B cell (primary cell): ENCODE results near the gene LRATD1. TPM values are rescaled to one million over a fixed set of nuclear protein-coding genes. Genes with fewer than 3 reads are reported as not detected.

Source experiments
- ATAC-seq: fragments of 200-7000 bp; cut with Tn5 transposase; one replicate; pipeline ENCODE4 v1.10.0; 2021; ENCODE audit warnings: low read depth, mild to moderate bottlenecking, moderate number of reproducible peaks, moderate library complexity
- CTCF ChIA-PET: fragments of 350-600 bp; sonication (Branson Sonifier 250); formaldehyde crosslinking; loops from one replicate; lab custom pipeline; 2021; ENCODE audit warnings: antibody characterized with exemption, inconsistent platforms; lab: Charles Lee
- POLR2A ChIA-PET: fragments of 350-600 bp; sonication (Branson Sonifier 250); formaldehyde crosslinking; loops from one replicate; lab custom pipeline; 2021; ENCODE audit warnings: antibody characterized with exemption; lab: Charles Lee
- DNase-seq: peaks from one replicate; pipeline ENCODE4 v3.0.0; 2013
- H2AFZ ChIP-seq: 2 replicates; pipeline ENCODE4 v1.6.1; 2012; ENCODE audit warnings: mild to moderate bottlenecking, low read depth, low read length; ENCODE audit not compliant: insufficient read depth, poor library complexity, severe bottlenecking
- H3K27ac ChIP-seq, 2 donors: 1 replicate in 1 of 2; 2 replicates in 1 of 2; pipeline ENCODE4 v1.5.1; 2012 to 2013; ENCODE audit warnings: low read length in 2 of 2, mild to moderate bottlenecking in 2 of 2, moderate library complexity in 1 of 2
- H3K27me3 ChIP-seq, 4 experiments: fragments of 200-600 bp in 1 of 4; sonication (generic) in 1 of 4; replicated peaks in 1 of 4; 1 replicate in 2 of 4; 2 replicates in 2 of 4; pipeline versions ENCODE4 v1.6.1 to v1.7.0; 2013 to 2016; ENCODE audit warnings: low read length in 3 of 4, mild to moderate bottlenecking in 2 of 4, mixed read lengths in 1 of 4, moderate library complexity in 1 of 4; ENCODE audit not compliant: insufficient read depth in 4 of 4, control insufficient read depth in 3 of 4; ENCODE audit errors: control extremely low read depth in 1 of 4
- H3K36me3 ChIP-seq, 2 experiments: replicated peaks in 1 of 2; 1 replicate in 1 of 2; 2 replicates in 1 of 2; pipeline versions ENCODE4 v1.6.1 to v1.7.1; 2013; ENCODE audit warnings: low read length in 1 of 2; ENCODE audit not compliant: insufficient read depth in 2 of 2, control insufficient read depth in 1 of 2; ENCODE audit errors: control extremely low read depth in 1 of 2, extremely low read depth in 1 of 2
- H3K4me1 ChIP-seq, 2 donors: fragments of 200-600 bp in 1 of 2; sonication (generic) in 1 of 2; 1 replicate in 1 of 2; 2 replicates in 1 of 2; pipeline versions ENCODE4 v1.5.1 to v1.6.1; 2013 to 2017; ENCODE audit warnings: low read length in 2 of 2; ENCODE audit not compliant: control insufficient read depth in 2 of 2, insufficient read depth in 2 of 2
- H3K4me2 ChIP-seq: replicated peaks from 2 replicates; pipeline ENCODE3; 2012; ENCODE audit warnings: mild to moderate bottlenecking, low read depth, low read length; ENCODE audit not compliant: poor library complexity, severe bottlenecking
- H3K4me3 ChIP-seq, 5 experiments: fragments of 200-600 bp in 1 of 5; sonication (generic) in 1 of 5; 1 replicate in 3 of 5; 2 replicates in 2 of 5; pipeline versions ENCODE4 v1.5.1 to v1.7.0; 2011 to 2016; ENCODE audit warnings: low read length in 4 of 5, mild to moderate bottlenecking in 4 of 5, low read depth in 2 of 5, control low read depth in 1 of 5, moderate library complexity in 1 of 5; ENCODE audit not compliant: insufficient read depth in 1 of 5; ENCODE audit errors: control extremely low read depth in 1 of 5, extremely low read depth in 1 of 5
- H3K79me2 ChIP-seq: fragments of 200-600 bp; sonication (generic); one replicate; pipeline ENCODE4 v1.6.0; 2016; ENCODE audit warnings: low read length; ENCODE audit not compliant: control insufficient read depth, insufficient read depth
- H3K9ac ChIP-seq: fragments of 200-600 bp; sonication (generic); 2 replicates; pipeline ENCODE4 v1.6.1; 2017; ENCODE audit warnings: mild to moderate bottlenecking, low read length, moderate library complexity
- H3K9me3 ChIP-seq, 3 donors: one replicate each; pipeline versions ENCODE4 v1.6.1 to v1.7.1; 2013; ENCODE audit warnings: low read length in 2 of 3; ENCODE audit not compliant: control insufficient read depth in 2 of 3, insufficient read depth in 1 of 3; ENCODE audit errors: control extremely low read depth in 1 of 3
- H4K20me1 ChIP-seq: 2 replicates; pipeline ENCODE4 v1.6.0; 2012; ENCODE audit warnings: mild to moderate bottlenecking, low read length; ENCODE audit not compliant: insufficient read depth, control insufficient read depth, poor library complexity, severe bottlenecking
- H3K27ac Mint-ChIP-seq: one replicate; pipeline ENCODE4 v1.8.0; 2021; ENCODE audit warnings: mixed read lengths
- H3K27me3 Mint-ChIP-seq: one replicate; pipeline ENCODE4 v1.8.0; 2021; ENCODE audit warnings: mixed read lengths
- H3K4me1 Mint-ChIP-seq: one replicate; pipeline ENCODE4 v1.8.0; 2021; ENCODE audit warnings: mixed read lengths
- H3K4me3 Mint-ChIP-seq: one replicate; pipeline ENCODE4 v1.8.0; 2021; ENCODE audit warnings: mixed read lengths
- H3K9me3 Mint-ChIP-seq: one replicate; pipeline ENCODE4 v1.8.0; 2022; ENCODE audit warnings: mixed read lengths; ENCODE audit not compliant: insufficient read depth
- CTCF ChIP-seq: fragments of 200-600 bp; IDR thresholded peaks from one replicate; pipeline ENCODE4 v1.8.0; 2022; ENCODE audit warnings: antibody characterized with exemption, mild to moderate bottlenecking
- EZH2 ChIP-seq: IDR thresholded peaks from 2 replicates; pipeline ENCODE4 v1.6.1; 2012; ENCODE audit warnings: borderline replicate concordance, low read depth, mild to moderate bottlenecking, moderate library complexity, low read length; ENCODE audit not compliant: insufficient read depth, poor library complexity, severe bottlenecking
- WGBS: methylation state at CpG from one replicate; pipeline ENCODE4 v1.1.5; 2013; ENCODE audit warnings: missing lambda C conversion rate; ENCODE audit not compliant: insufficient coverage; 5-methylcytosine and 5-hydroxymethylcytosine counted together
- intact Hi-C: fragments of 100-400 bp; cut with micrococcal nuclease; formaldehyde crosslinking; loops from one replicate; pipeline ENCODE4 v1.10.0; 2022
- polyA plus RNA-seq: library from polyadenylated mRNA; depleted of rRNA; stranded (reverse); fragments of >200 nt; gene quantifications from 2 replicates; pipeline ENCODE4 v1.2.3, GENCODE V29; 2012
- total RNA-seq, 2 donors: library from RNA; stranded (reverse); fragments of 120-200 nt in 1 of 2; gene quantifications; 1 replicate in 1 of 2; 2 replicates in 1 of 2; pipeline versions ENCODE4 v1.2.3 to v1.2.4, GENCODE V29; 2013 to 2022

Gene LRATD1
- total and polyA plus RNA-seq, 2 donors (not counting 1 experiment from before 2014, with no cell fraction given): not detected

DNA sequence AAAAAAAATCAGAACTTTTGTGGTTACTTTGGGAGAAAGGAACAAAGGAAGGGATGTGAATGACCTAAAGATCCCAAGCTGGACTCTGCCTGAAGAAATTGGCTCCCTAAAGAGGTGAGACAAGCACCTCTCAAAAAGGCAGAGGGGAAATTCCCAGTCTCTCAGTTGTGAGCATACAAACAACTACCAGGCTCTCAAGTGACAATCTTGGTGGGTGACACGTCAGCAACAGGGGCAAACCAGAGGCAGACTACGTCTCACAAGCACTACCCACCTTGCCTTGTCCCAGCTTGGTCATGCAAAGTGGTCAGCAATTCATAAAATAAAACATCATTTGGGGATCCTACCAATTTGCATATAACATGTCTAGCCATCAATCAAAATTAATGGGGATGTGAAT lies 24.3 kb upstream of the LRATD1 start:
- Mint-ChIP-seq H3K9me3 (no peaks in the 10 kb centered on the region), H3K4me1 (no peaks in the 10 kb centered on the region), H3K4me3 (no peak overlapping the region), H3K27ac (no peak overlapping the region), H3K27me3 (no peaks in the 10 kb centered on the region)
- H3K36me3 ChIP-seq: no peaks in the 10 kb centered on the region
- no peak overlapping the region for H2AFZ ChIP-seq
- DNase-seq (no peak), ATAC-seq (no peak)
- no peaks in the 10 kb centered on the region for H3K9me3 ChIP-seq
- intact Hi-C loops: no loop called here
- WGBS: no CpG with 5 or more reads among the region's 2 CpGs
- H3K27me3 ChIP-seq: no peaks in the 10 kb centered on the region
- no peak overlapping the region for H3K9ac ChIP-seq
- H3K79me2 ChIP-seq: no peaks in the 10 kb centered on the region
- H3K4me2 ChIP-seq: no peak overlapping the region
- ChIA-PET CTCF (no interaction called here), POLR2A (no interaction called here)
- H4K20me1 ChIP-seq: no peaks in the 10 kb centered on the region
- no peak overlapping the region for H3K4me3 ChIP-seq
- H3K4me1 ChIP-seq: no peaks in the 10 kb centered on the region
- TF ChIP-seq CTCF: no peak
- TF ChIP-seq EZH2: no peak
- no peak overlapping the region for H3K27ac ChIP-seq

- Histone ChIP-seq H3K9me3 (no peaks in the 10 kb centered on the region), H3K79me2 (no peaks in the 10 kb centered on the region), H3K27me3 (no peaks in the 10 kb centered on the region), H3K4me3 (no peak overlapping the region), H4K20me1 (no peaks in the 10 kb centered on the region), H3K36me3 (no peaks in the 10 kb centered on the region), H3K4me2 (no peak overlapping the region), H3K27ac (no peak overlapping the region), H3K4me1 (no peaks in the 10 kb centered on the region), H2AFZ (no peak overlapping the region), H3K9ac (no peak overlapping the region)
- Mint-ChIP-seq H3K4me1 (no peaks in the 10 kb centered on the region), H3K4me3 (no peak overlapping the region), H3K9me3 (no peaks in the 10 kb centered on the region), H3K27ac (no peak overlapping the region), H3K27me3 (no peaks in the 10 kb centered on the region)
- DNase-seq: no peak
- TF ChIP-seq EZH2 (no peak), CTCF (no peak)
- intact Hi-C loops: no loop called here
- POLR2A ChIA-PET: no interaction called here
- no peak for ATAC-seq
- CTCF ChIA-PET: no interaction called here
Measured at GRCh38 chr2:14614017-14614416, 18.5 kb upstream of the LRATD1 start.
